Body of pancreas (tissue), 4 donors: ENCODE data around the gene SCAP. TPM values are rescaled to one million over a fixed set of nuclear protein-coding genes. Genes with fewer than 3 reads are reported as not detected.

Experiments
- ATAC-seq: fragments of 150-250 bp; one replicate; pipeline ENCODE4 v1.9.1; 2016
- DNase-seq, 4 donors: peaks; one replicate each; pipeline ENCODE4 v3.0.0-alpha.2; 2019
- H3K27ac ChIP-seq, 4 donors: fragments of 200-600 bp; sonication (generic); 1 replicate in 3 of 4; 2 replicates in 1 of 4; pipeline versions ENCODE4 v1.5.1 to v1.6.1; 2016 to 2019; ENCODE audit warnings: mild to moderate bottlenecking in 1 of 4, mixed read lengths in 1 of 4, moderate library complexity in 1 of 4
- H3K27me3 ChIP-seq, 2 donors: fragments of 200-600 bp; sonication (generic); one replicate each; pipeline ENCODE4 v1.6.0; 2016; ENCODE audit warnings: mild to moderate bottlenecking in 1 of 2
- H3K36me3 ChIP-seq, 2 donors: fragments of 200-600 bp; sonication (generic); replicated peaks in 1 of 2; 2 replicates each; pipeline ENCODE4 v1.5.1; 2016; ENCODE audit warnings: low read depth in 2 of 2; ENCODE audit not compliant: insufficient read depth in 1 of 2
- H3K4me1 ChIP-seq: fragments of 200-600 bp; sonication (generic); one replicate; pipeline ENCODE4 v1.6.0; 2016
- H3K4me3 ChIP-seq, 2 donors: fragments of 200-600 bp; sonication (generic); 1 replicate in 1 of 2; 2 replicates in 1 of 2; pipeline ENCODE4 v1.5.1; 2016 to 2019
- H3K9me3 ChIP-seq, 3 donors: fragments of 200-600 bp; sonication (generic); 1 replicate in 2 of 3; 2 replicates in 1 of 3; pipeline ENCODE4 v1.5.1; 2016
- CTCF ChIP-seq, 7 experiments: fragments of 450-650 bp in 4 of 7; fragments of 200-600 bp in 3 of 7; sonication (generic) in 3 of 7; IDR thresholded peaks; one replicate each; pipeline ENCODE4 v1.5.1; 2016 to 2019; ENCODE audit warnings: antibody characterized with exemption in 7 of 7
- POLR2A ChIP-seq, 3 donors: fragments of 450-650 bp; IDR thresholded peaks; one replicate each; pipeline ENCODE4 v1.6.1; 2016; ENCODE audit warnings: antibody characterized with exemption in 3 of 3, mild to moderate bottlenecking in 2 of 3
- WGBS, 2 donors: methylation state at CpG; one replicate each; pipeline ENCODE4 v1.1.5; 2017; 5-methylcytosine and 5-hydroxymethylcytosine counted together
- intact Hi-C: fragments of 100-400 bp; cut with DNase I; formaldehyde crosslinking; loops from one replicate; pipeline ENCODE4 v1.15.1; 2023
- total RNA-seq, 2 donors: library from RNA; depleted of rRNA; stranded (reverse); fragments of >200 nt; gene quantifications; one replicate each; pipeline ENCODE4 v1.1.0, GENCODE V29; 2016

Gene SCAP
- total RNA-seq, 2 donors from 2014 or later = 56.6 to 122 TPM

DNA sequence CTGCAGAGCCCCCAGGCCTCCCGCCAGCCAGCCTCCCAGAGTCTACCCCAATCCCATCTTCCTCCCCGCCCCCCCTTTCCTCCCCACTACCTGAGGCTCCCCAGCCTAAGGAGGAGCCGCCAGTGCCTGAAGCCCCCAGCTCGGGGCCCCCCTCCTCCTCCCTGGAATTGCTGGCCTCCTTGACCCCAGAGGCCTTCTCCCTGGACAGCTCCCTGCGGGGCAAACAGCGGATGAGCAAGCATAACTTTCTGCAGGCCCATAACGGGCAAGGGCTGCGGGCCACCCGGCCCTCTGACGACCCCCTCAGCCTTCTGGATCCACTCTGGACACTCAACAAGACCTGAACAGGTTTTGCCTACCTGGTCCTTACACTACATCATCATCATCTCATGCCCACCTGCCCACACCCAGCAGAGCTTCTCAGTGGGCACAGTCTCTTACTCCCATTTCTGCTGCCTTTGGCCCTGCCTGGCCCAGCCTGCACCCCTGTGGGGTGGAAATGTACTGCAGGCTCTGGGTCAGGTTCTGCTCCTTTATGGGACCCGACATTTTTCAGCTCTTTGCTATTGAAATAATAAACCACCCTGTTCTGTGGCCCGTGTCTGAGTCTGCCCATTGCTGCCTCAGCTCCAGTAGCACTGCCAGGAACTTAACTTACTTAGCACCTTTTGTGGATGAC lies 62.8 kb downstream of the SCAP start:
- H3K9me3 ChIP-seq = no peaks in the 10 kb centered on the region
- intact Hi-C loops = loop anchor here (10.0 kb wide), 1 partner anchor 382 kb away; no protein-coding TSS in a partner anchor
- 83 to 87% methylated on average over 11 of the region's 12 CpGs for WGBS, 2 donors
- H3K4me1 ChIP-seq = no peaks in the 10 kb centered on the region
- TF ChIP-seq POLR2A (IDR thresholded peaks at IDR 0.05) = no peak
- TF ChIP-seq CTCF (IDR thresholded peaks at IDR 0.05) = no peak
- H3K4me3 ChIP-seq = no peak overlapping the region
- H3K36me3 ChIP-seq = peaks cover 0 to 37% of the 10 kb centered on the region in 2 donors
- no peaks in the 10 kb centered on the region for H3K27me3 ChIP-seq
- DNase-seq (no peak), ATAC-seq (no peak)
- no peak overlapping the region for H3K27ac ChIP-seq

DNA sequence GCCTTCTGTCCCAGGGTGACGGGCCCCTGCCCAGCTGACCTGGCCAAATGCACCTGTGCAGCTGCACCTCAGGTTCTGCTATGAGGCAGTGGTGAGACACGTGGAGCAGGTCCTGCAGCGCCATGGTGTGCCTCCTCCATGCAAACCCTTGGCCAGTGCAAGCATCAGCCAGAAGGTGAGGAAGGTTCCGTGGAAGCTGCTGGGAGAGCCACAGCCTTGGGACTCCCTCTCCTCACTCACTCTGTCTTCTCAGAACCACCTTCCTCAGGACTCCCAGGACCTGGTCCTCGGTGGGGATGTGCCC lies 63.3 kb downstream of the SCAP start:
- no peak overlapping the region for H3K4me3 ChIP-seq
- TF ChIP-seq CTCF (IDR thresholded peaks at IDR 0.05) (no peak), POLR2A (IDR thresholded peaks at IDR 0.05) (no peak)
- 81 to 82% methylated on average over 2 to 5 of the region's 5 CpGs for WGBS, 2 donors
- no peak for ATAC-seq
- no peaks in the 10 kb centered on the region for H3K9me3 ChIP-seq
- peaks cover 0 to 41% of the 10 kb centered on the region in 2 donors for H3K36me3 ChIP-seq
- no peaks in the 10 kb centered on the region for H3K27me3 ChIP-seq
- H3K27ac ChIP-seq = no peak overlapping the region
- no peaks in the 10 kb centered on the region for H3K4me1 ChIP-seq
- DNase-seq = no peak
- intact Hi-C loops = loop anchor here (10.0 kb wide), 1 partner anchor 382 kb away; no protein-coding TSS in a partner anchor

DNA sequence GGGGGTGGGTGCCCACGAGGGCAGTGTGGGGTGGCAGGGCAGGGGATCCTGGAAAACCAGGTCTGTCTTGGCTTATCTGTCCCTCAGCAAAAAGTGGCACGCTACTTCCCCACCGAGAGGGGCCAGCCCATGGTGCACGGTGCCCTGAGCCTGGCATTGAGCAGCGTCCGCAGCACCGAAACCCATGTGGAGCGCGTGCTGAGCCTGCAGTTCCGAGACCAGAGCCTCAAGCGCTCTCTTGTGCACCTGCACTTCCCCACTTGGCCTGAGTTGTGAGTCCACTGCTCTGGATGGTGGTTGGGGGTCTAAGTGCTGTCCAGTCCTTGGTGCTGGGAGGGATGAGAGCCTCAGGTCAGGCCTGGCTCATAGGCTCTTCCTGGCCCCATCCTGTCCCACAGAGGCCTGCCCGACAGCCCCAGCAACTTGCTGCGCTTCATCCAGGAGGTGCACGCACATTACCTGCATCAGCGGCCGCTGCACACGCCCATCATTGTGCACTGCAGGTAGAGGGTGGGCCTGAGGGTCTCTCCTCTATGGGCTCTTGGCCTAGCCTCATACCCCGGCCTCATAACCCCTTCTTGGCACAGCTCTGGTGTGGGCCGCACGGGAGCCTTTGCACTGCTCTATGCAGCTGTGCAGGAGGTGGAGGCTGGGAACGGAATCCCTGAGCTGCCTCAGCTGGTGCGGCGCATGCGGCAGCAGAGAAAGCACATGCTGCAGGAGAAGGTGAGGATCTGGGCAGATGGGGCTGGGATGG lies 63.9 kb downstream of the SCAP start:
- ATAC-seq (no peak), DNase-seq (no peak)
- H3K4me1 ChIP-seq = no peaks in the 10 kb centered on the region
- no peaks in the 10 kb centered on the region for H3K9me3 ChIP-seq
- 90 to 94% methylated on average over 11 to 19 of the region's 24 CpGs for WGBS, 2 donors
- peaks cover 0 to 44% of the 10 kb centered on the region in 2 donors for H3K36me3 ChIP-seq
- no peak overlapping the region for H3K4me3 ChIP-seq
- intact Hi-C loops = loop anchor here (10.0 kb wide), 1 partner anchor 383 kb away; no protein-coding TSS in a partner anchor
- no peak for TF ChIP-seq POLR2A (IDR thresholded peaks at IDR 0.05)
- TF ChIP-seq CTCF (IDR thresholded peaks at IDR 0.05) = no peak
- H3K27ac ChIP-seq = no peak overlapping the region
- no peaks in the 10 kb centered on the region for H3K27me3 ChIP-seq

DNA sequence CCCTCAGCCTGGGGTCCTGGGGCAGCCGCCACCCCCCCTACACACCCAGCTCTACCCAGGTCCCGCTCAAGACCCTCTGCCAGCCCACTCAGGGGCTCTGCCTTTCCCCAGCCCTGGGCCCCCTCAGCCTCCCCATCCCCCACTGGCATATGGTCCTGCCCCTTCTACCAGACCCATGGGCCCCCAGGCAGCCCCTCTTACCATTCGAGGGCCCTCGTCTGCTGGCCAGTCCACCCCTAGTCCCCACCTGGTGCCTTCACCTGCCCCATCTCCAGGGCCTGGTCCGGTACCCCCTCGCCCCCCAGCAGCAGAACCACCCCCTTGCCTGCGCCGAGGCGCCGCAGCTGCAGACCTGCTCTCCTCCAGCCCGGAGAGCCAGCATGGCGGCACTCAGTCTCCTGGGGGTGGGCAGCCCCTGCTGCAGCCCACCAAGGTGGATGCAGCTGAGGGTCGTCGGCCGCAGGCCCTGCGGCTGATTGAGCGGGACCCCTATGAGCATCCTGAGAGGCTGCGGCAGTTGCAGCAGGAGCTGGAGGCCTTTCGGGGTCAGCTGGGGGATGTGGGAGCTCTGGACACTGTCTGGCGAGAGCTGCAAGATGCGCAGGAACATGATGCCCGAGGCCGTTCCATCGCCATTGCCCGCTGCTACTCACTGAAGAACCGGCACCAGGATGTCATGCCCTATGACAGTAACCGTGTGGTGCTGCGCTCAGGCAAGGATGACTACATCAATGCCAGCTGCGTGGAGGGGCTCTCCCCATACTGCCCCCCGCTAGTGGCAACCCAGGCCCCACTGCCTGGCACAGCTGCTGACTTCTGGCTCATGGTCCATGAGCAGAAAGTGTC lies 64.7 kb downstream of the SCAP start:
- H3K27me3 ChIP-seq = no peaks in the 10 kb centered on the region
- no peaks in the 10 kb centered on the region for H3K4me1 ChIP-seq
- no peaks in the 10 kb centered on the region for H3K9me3 ChIP-seq
- H3K4me3 ChIP-seq = no peak overlapping the region
- ATAC-seq (no peak), DNase-seq (no peak)
- 91 to 92% methylated on average over 12 to 29 of the region's 30 CpGs for WGBS, 2 donors
- intact Hi-C loops = loop anchor here (10.0 kb wide), 1 partner anchor 384 kb away; no protein-coding TSS in a partner anchor
- H3K36me3 ChIP-seq = peaks cover 0 to 45% of the 10 kb centered on the region in 2 donors
- no peak for TF ChIP-seq POLR2A (IDR thresholded peaks at IDR 0.05)
- no peak for TF ChIP-seq CTCF (IDR thresholded peaks at IDR 0.05)
- no peak overlapping the region for H3K27ac ChIP-seq
